ENCODE data around the gene CCDC179.

GRCh38 chr11:22903782-22904181, 43.5 kb upstream of the CCDC179 start:
- TF ChIP-seq CTCF (IDR thresholded peaks at IDR 0.05) (no peak), POLR2A (IDR thresholded peaks at IDR 0.05) (no peak)
